OCI-LY1 (cell line): ENCODE data around the gene GNG3.

ENCODE experiments used
- EZH2 ChIP-seq: fragments of 200-600 bp; sonication (generic), shearing (Covaris generic); IDR thresholded peaks from 2 replicates; pipeline ENCODE4 v1.8.0; 2017; ENCODE audit warnings: borderline replicate concordance, mixed run types, mild to moderate bottlenecking, antibody characterized with exemption, low read length, moderate library complexity, mixed read lengths
- TF ChIP-seq, protein P1 (sequence below): fragments of 200-600 bp; sonication (generic), shearing (Covaris generic); IDR thresholded peaks from 2 replicates; pipeline ENCODE4 v1.5.1; 2017; ENCODE audit warnings: mild to moderate bottlenecking, antibody characterized with exemption, low read length, moderate library complexity, mixed read lengths

DNA sequence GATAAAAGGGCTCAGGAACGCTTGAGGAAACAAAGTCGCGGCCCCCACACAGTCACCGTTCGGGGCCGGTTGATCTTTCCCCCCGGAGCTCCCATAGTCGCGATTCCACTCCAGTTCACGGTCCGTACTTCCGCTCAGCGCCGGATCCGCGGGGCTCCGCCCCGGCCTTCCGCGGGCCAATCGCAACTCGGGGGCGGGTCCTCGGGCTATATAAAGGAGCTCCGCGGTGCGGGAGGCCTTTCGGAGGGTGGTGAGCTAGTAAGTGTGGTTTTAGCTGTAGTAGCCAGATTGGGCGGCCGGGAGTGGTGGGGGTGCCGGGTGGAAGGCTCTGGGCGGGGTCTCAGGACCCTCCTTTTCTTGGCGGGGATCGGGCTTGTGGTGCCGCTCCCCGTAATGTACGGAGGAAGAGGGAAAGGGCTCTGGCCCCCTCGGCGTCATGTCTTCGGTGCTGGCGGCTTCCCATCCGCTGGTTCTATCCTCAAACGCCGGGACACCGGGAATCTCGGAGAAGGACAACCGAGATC, 42.3 kb upstream of the GNG3 start, which contains the start of the genes C11orf98 and CSKMT:
- TF ChIP-seq, protein P1, sequence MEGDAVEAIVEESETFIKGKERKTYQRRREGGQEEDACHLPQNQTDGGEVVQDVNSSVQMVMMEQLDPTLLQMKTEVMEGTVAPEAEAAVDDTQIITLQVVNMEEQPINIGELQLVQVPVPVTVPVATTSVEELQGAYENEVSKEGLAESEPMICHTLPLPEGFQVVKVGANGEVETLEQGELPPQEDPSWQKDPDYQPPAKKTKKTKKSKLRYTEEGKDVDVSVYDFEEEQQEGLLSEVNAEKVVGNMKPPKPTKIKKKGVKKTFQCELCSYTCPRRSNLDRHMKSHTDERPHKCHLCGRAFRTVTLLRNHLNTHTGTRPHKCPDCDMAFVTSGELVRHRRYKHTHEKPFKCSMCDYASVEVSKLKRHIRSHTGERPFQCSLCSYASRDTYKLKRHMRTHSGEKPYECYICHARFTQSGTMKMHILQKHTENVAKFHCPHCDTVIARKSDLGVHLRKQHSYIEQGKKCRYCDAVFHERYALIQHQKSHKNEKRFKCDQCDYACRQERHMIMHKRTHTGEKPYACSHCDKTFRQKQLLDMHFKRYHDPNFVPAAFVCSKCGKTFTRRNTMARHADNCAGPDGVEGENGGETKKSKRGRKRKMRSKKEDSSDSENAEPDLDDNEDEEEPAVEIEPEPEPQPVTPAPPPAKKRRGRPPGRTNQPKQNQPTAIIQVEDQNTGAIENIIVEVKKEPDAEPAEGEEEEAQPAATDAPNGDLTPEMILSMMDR, result no peak
- TF ChIP-seq EZH2, result no peak
